ENCODE data around the gene SPSB3.
"Not testable (repeated sequence)": the region's sequence is repeated elsewhere in the genome, so short reads cannot be mapped to it uniquely, and the experiment has no call there.

The SPSB3 gene

DNA sequence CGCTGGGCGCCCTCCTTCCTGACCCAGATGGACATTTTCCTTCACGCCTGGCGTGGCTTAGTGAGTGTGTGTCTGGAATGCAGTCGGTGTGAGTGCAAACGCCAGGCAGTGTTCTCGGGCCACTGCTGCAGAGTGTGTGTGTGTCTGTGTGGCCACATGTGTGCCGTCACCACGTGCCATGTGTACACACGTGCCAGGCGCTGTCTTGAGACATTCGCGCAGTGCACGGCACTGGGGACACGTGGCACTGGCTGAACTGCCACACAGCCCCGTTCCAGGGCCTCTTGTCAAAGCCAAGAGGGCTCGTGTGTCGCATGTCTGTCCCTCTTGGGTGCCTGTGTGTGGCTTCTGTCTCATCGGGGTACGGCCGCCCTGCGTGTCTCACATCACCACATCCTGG, 47.6 kb downstream of the SPSB3 start:
- DNase-seq, result no peak

- no peak for DNase-seq
These were observed 48.2 kb downstream of the SPSB3 start for GRCh38 chr16:1734123-1734522.

- not testable (repeated sequence) for DNase-seq
These were observed 49.8 kb downstream of the SPSB3 start for GRCh38 chr16:1732551-1732987.

DNA sequence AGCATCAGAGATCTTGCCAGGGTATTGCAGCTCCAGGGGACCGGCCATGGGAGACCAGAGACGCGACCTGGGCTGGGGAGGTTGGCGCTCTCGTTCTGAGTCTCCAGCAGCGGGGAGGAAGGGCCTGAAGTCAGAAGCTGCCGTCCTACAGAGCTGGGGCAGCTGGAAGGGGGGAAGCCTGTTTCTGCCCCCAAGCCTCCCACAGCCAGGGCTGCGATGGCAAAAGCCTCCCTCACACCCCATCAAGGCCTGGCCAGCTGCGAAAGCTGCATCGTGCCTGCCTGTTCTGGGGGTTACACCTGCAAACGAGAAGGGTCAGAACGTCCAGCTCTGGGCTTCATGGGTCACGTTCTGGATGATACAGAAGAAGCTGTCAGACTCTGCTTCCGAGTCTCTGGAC, 50.3 kb downstream of the SPSB3 start:
- DNase-seq, result no peak

DNA sequence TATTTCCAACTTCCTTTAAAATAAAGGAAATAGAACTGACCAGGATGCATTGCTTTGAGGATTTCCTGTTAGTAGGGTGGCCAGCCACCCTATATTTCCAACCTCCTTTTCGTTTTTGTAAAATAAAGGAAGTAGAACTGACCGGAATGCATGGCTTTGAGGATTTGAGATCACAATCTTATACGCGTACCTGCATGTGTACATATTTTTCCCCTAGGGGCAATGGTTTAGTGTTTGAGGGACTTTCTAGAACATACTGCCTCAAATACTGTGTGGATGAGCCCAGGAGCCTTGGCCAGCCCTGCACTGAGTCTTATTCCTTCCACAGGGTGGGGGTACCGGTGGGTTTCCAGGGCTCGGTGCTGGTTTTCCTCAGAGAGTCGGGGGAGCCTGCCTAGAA, 50.8 kb downstream of the SPSB3 start:
- DNase-seq, result no peak

- no peak for DNase-seq
These were observed 51.3 kb downstream of the SPSB3 start for GRCh38 chr16:1731073-1731472.

DNA sequence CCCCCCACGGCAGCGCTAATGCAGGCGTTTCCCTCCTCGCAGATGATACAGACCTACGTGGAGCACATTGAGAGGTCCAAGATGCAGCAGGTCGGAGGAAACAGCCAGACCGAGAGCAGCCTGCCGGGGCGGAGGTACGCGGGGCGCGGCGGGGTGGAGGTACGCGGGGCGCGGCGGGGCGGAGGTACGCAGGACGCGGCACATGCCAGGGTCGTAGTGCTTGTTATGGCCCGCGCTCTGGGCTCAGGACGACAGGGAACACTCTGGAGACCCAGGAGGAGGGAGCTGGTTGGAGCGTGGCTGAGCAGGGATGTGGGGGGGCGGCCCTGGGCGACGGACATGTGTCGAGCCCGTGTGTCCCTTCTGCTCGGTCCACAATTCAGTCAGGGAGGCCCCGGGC, 52.9 kb downstream of the SPSB3 start:
- DNase-seq, result no peak

- DNase-seq, result no peak
These were observed 53.3 kb downstream of the SPSB3 start for GRCh38 chr16:1729026-1729425.

GRCh38 chr16:1727651-1728624, 54.4 kb downstream of the SPSB3 start:
- no peak for DNase-seq

All from inflammatory macrophage treated with lipopolysaccharide for 4 hours (primary cell).